Right ventricle myocardium superior (tissue), 1 donor: ENCODE data around the gene PRRT2. TPM values are rescaled to one million over a fixed set of nuclear protein-coding genes. Genes with fewer than 3 reads are reported as not detected.
"Not testable (repeated sequence)": the region's sequence is repeated elsewhere in the genome, so short reads cannot be mapped to it uniquely, and the experiment has no call there.

Experiments
- ATAC-seq: fragments of 200-7000 bp; cut with Tn5 transposase; one replicate; pipeline ENCODE4 v1.9.1; 2020; ENCODE audit warnings: mild to moderate bottlenecking; ENCODE audit not compliant: poor library complexity
- DNase-seq: peaks from one replicate; pipeline ENCODE4 v3.0.0-alpha.2; 2020
- intact Hi-C: fragments of 100-400 bp; cut with DNase I; formaldehyde crosslinking; loops from one replicate; pipeline ENCODE4 v1.11.2; 2022
- total RNA-seq: library from RNA; stranded (reverse); fragmentation: NEBNext Ultra II Directional; extraction: Animal tissue kit (Norgen Biotek cat#: 25700); gene quantifications from one replicate; pipeline ENCODE4 v1.2.1, GENCODE V29; 2021
- donor health status: DM: no; HTN: yes; CAD: no; lungs with severe emphysema.

The PRRT2 gene
- total RNA-seq, 1 donor from 2014 or later, result 3.3 TPM

- ATAC-seq, result no peak
- intact Hi-C loops, result no loop called here
- DNase-seq, result no peak
Observed at GRCh38 chr16:29789775-29790182, 22.2 kb upstream of the PRRT2 start.

- intact Hi-C loops, result no loop called here
- ATAC-seq (peak; percentile 100), DNase-seq (peak; percentile 100)
Observed at GRCh38 chr16:29790183-29790948, 21.6 kb upstream of the PRRT2 start, which contains the start of gene KIF22. KIF22 (plus strand) TSS chr16:29790751; CDS start chr16:29790760, 9 bp downstream.

GRCh38 chr16:29790949-29791844 is 20.8 kb upstream of the PRRT2 start:
- ATAC-seq, result no peak
- DNase-seq, result no peak
- intact Hi-C loops, result no loop called here

DNA sequence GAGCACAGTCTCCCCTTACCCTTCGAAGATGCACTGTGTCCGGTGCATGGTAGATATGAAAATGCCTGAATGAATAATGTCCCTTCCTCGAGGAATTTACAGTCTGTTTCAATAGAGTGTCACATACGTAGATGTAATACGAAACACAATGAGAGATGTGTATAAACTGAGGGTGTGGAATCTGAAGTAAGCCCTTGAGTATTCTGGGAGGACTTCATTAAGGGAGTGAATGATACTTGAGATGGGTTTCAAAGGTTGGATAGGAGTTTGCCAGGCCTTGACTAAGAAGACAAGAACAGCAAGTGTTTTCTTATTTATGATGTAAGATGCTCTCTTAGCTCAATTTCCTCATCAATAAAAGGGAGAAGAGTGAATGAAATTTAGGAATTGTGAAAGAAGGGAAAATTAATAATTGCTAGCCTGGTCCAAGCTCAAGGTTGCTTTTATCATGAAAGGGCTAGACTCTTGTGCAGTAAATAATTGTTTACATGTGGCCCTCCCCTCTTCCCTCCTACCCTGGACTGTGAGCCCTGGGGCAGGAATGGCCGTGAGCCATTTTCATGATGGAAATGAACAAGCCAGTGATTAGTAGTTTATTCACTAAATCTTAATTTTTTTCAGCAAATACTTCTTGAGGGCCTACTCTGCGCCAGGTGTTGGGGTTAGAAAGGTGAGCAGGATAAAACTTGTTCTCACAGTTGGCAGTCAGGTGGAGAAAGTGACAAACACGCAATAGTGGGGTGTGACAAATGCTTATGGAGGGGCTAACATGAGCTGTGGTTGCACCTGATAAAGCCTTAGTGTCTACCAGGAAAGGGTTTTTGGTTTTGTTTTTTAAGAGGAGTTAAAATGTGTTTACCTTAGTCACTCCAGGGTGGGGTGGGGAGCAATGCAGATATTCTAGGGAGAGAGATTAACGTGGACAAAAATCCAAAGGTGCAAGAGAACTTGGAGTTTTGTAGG is 19.9 kb upstream of the PRRT2 start:
- intact Hi-C loops, result no loop called here
- ATAC-seq, result no peak

DNA sequence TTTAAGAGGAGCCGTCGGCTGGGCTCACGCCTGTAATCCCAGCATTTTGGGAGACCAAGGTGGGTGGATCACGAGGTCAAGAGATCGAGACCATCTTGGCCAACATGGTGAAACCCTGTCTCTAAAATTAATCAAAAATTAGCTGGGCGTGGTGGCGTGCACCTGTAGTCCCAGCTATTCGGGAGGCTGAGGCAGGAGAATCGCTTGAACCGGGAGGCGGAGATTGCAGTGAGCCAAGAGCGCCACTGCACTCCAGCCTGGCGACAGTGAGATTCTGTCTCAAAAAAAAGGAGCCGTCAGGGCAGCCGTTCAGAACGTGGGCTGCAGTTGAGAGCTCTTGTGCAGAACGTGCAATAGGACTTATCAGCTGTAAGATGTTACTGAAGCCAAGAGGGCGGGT is 18.8 kb upstream of the PRRT2 start:
- ATAC-seq, intact Hi-C loops, DNase-seq: not testable (repeated sequence)

More for the DNA sequence above, 19.9 kb upstream of the PRRT2 start:
- no peak for DNase-seq

DNA sequence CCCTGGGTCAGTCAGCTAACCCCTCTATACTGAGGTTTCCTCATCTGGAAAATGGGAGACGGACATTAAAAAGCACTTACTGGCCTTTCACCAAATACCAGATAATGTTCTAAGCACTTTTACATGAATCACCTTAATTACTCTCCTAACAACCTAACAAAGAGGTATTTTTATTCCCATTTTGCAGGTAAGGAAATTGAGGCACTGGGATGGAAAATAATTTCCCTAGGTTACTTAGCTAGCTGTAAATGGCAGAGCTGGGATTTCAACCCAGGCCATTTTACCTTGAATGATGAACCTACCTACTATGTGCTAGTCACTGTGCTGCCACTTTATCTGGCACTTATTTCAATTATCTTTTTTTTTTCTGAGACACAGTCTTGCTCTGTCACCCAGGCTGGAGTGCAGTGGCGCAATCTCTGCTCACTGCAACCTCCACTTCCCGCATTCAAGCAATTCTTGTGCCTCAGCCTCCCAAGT is 17.7 kb upstream of the PRRT2 start:
- ATAC-seq (no peak), DNase-seq (no peak)
- intact Hi-C loops, result no loop called here

- intact Hi-C loops, result loop anchor here (10.0 kb wide), 1 partner anchor 1122 kb away; the partner anchor contains the start of gene FBXL19
Observed at GRCh38 chr16:29802416-29802935, 9.5 kb upstream of the PRRT2 start.

DNA sequence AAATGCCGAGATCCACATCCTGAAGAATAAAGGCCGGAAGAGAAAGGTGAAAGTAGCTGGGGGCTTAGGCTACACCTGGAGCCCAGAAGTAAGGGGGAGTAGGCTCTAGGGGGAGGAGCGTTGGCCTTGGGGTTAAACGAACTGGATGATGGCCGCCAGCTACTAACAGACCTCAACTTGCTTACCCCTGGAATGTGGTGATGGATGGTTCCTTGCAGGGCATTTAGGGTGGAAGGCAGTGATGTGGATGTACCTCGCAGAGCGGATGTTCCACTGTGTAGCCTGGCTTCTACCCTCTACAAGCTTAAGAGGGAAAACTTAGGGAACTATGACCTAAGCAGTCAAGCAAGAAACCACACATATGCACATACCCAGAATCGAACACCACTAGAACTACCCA is 8.0 kb upstream of the PRRT2 start:
- intact Hi-C loops, result loop anchor here (10.0 kb wide), 1 partner anchor 1121 kb away; the partner anchor contains the start of gene FBXL19
- no peak for ATAC-seq
- DNase-seq, result no peak

More at GRCh38 chr16:29802416-29802935, 9.5 kb upstream of the PRRT2 start:
- DNase-seq (no peak), ATAC-seq (no peak)

- ATAC-seq (peak; percentile 58), DNase-seq (peak; percentile 80)
- intact Hi-C loops, result loop anchor here (10.0 kb wide), 1 partner anchor 1120 kb away; the partner anchor contains the start of gene FBXL19
Observed at GRCh38 chr16:29804455-29805231, 7.3 kb upstream of the PRRT2 start.

- peak; percentile 90 for ATAC-seq
- intact Hi-C loops, result loop anchor here (10.0 kb wide), 1 partner anchor 1119 kb away; the partner anchor contains the start of gene FBXL19
- DNase-seq, result peak; percentile 99
Observed at GRCh38 chr16:29805232-29806098, 6.5 kb upstream of the PRRT2 start.

DNA sequence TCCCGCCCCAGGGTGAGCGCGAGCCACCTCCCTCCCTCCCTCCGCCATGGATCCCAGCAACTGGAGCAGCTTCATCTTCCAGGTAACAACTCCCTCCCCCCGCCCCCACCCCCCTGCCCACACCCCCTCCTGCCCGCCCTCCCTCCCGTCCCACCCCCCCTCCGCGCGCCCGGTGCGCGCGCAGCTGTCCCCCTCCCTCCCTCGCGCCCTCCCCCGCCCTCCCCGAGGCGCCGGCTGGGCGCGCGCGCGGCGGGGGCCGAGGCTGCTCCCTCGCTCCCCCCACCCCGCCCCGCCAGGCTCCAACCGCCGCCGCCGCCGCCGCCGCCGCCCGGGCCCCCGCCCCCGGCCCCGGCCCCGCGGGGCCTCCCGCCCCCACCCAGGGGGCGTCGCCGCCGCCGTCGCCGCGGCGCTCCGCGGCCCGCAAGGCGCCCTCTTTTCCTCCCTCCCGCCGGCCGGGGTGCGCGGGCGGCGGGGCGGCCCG is 5.9 kb upstream of the PRRT2 start, which contains the start of gene MAZ:
Gene MAZ, plus strand, starts transcription at position 431 of the 481 bp plus-strand sequence. CDS start 173 bp downstream, outside the sequence.
- DNase-seq (no peak), ATAC-seq (no peak)
- intact Hi-C loops, result loop anchor here (10.0 kb wide), 1 partner anchor 1119 kb away; the partner anchor contains the start of gene FBXL19

DNA sequence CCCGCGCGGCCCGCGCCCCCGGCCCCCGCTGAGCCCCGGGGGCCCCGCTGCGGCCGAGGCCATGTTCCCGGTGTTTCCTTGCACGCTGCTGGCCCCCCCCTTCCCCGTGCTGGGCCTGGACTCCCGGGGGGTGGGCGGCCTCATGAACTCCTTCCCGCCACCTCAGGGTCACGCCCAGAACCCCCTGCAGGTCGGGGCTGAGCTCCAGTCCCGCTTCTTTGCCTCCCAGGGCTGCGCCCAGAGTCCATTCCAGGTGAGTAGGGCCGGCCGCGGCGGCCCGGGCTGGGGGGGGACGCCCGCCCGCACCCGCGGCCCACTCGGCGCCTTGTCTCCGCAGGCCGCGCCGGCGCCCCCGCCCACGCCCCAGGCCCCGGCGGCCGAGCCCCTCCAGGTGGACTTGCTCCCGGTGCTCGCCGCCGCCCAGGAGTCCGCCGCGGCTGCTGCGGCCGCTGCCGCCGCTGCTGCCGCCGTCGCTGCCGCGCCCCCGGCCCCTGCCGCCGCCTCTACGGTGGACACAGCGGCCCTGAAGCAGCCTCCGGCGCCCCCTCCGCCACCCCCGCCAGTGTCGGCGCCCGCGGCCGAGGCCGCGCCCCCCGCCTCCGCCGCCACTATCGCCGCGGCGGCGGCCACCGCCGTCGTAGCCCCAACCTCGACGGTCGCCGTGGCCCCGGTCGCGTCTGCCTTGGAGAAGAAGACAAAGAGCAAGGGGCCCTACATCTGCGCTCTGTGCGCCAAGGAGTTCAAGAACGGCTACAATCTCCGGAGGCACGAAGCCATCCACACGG is 5.2 kb upstream of the PRRT2 start:
- ATAC-seq, result no peak
- DNase-seq, result peak; percentile 71
- intact Hi-C loops, result loop anchor here (10.0 kb wide), 1 partner anchor 1118 kb away; the partner anchor contains the start of gene FBXL19

DNA sequence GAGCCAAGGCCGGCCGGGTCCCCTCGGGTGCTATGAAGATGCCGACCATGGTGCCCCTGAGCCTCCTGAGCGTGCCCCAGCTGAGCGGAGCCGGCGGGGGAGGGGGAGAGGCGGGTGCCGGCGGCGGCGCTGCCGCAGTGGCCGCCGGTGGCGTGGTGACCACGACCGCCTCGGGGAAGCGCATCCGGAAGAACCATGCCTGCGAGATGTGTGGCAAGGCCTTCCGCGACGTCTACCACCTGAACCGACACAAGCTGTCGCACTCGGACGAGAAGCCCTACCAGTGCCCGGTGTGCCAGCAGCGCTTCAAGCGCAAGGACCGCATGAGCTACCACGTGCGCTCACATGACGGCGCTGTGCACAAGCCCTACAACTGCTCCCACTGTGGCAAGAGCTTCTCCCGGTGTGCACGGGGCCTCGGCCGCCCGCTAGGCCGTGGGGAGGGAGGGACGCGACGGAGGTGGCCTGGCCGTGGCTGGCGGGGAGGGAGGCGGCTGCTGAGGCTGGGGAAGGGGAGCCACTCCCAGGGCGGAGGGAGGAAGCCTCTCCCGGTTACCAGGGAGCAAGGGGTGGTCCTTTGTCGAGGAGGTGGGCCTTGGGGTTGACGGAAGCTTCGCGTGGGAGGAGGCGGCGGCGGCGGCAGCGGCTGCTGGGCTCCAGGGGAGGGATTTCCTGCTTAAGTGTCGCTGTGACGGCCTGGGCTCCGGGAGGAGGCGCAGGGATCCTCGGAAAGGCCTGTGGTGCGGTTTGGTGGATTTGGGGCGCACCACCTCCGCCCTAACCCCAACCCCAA is 4.4 kb upstream of the PRRT2 start:
- intact Hi-C loops, result loop anchor here (10.0 kb wide), 1 partner anchor 1117 kb away; the partner anchor contains the start of gene FBXL19
- ATAC-seq (peak; percentile 9), DNase-seq (peak; percentile 93)
